ENCODE results near the gene SH3RF3.

Gene SH3RF3

GRCh38 chr2:109258376-109258775 lies 129.4 kb downstream of the SH3RF3 start:
- DNase-seq (ENCODE audit: low read depth in 1 of 2, low spot score in 1 of 2): no peak

GRCh38 chr2:109258905-109259540 lies 130.0 kb downstream of the SH3RF3 start:
- no peak for DNase-seq (ENCODE audit: low read depth in 1 of 2, low spot score in 1 of 2)

GRCh38 chr2:109259671-109260070 lies 130.7 kb downstream of the SH3RF3 start:
- DNase-seq (ENCODE audit: low read depth in 1 of 2, low spot score in 1 of 2): no peak

- DNase-seq (ENCODE audit: low read depth in 1 of 2, low spot score in 1 of 2): no peak
Observed at GRCh38 chr2:109260116-109260855, 131.3 kb downstream of the SH3RF3 start.

GRCh38 chr2:109260886-109261700 lies 132.1 kb downstream of the SH3RF3 start:
- DNase-seq (ENCODE audit: low read depth in 1 of 2, low spot score in 1 of 2): no peak

GRCh38 chr2:109261906-109262631 lies 133.1 kb downstream of the SH3RF3 start:
- no peak for DNase-seq (ENCODE audit: low read depth in 1 of 2, low spot score in 1 of 2)

- no peak for DNase-seq (ENCODE audit: low read depth in 1 of 2, low spot score in 1 of 2)
Observed at GRCh38 chr2:109264595-109265328, 135.8 kb downstream of the SH3RF3 start.

GRCh38 chr2:109265369-109265768 lies 136.4 kb downstream of the SH3RF3 start:
- DNase-seq (ENCODE audit: low read depth in 1 of 2, low spot score in 1 of 2): no peak

GRCh38 chr2:109265953-109266352 lies 136.9 kb downstream of the SH3RF3 start:
- DNase-seq (ENCODE audit: low read depth in 1 of 2, low spot score in 1 of 2): no peak

GRCh38 chr2:109266496-109266895 lies 137.5 kb downstream of the SH3RF3 start:
- no peak for DNase-seq (ENCODE audit: low read depth in 1 of 2, low spot score in 1 of 2)

GRCh38 chr2:109266998-109267854 lies 138.2 kb downstream of the SH3RF3 start:
- DNase-seq (ENCODE audit: low read depth in 1 of 2, low spot score in 1 of 2): no peak

- DNase-seq (ENCODE audit: low read depth in 1 of 2, low spot score in 1 of 2): no peak
Observed at GRCh38 chr2:109268916-109269315, 139.9 kb downstream of the SH3RF3 start.

GRCh38 chr2:109269706-109270504 lies 140.9 kb downstream of the SH3RF3 start:
- DNase-seq (ENCODE audit: low read depth in 1 of 2, low spot score in 1 of 2): no peak

GRCh38 chr2:109270505-109271312 lies 141.7 kb downstream of the SH3RF3 start:
- no peak for DNase-seq (ENCODE audit: low read depth in 1 of 2, low spot score in 1 of 2)

GRCh38 chr2:109271920-109272319 lies 142.9 kb downstream of the SH3RF3 start:
- DNase-seq (ENCODE audit: low read depth in 1 of 2, low spot score in 1 of 2): no peak

GRCh38 chr2:109272461-109272860 lies 143.5 kb downstream of the SH3RF3 start:
- DNase-seq (ENCODE audit: low read depth in 1 of 2, low spot score in 1 of 2): no peak

GRCh38 chr2:109275120-109276012 lies 146.4 kb downstream of the SH3RF3 start:
- no peak for DNase-seq (ENCODE audit: low read depth in 1 of 2, low spot score in 1 of 2)

Data from activated CD4-positive, alpha-beta T cell treated with anti-CD3 and anti-CD28 coated beads, Interleukin-2, amount 50 U/mL, for 24 hours (primary cell).